Fibroblast of lung (primary cell): Measurements from ENCODE around the gene PKDCC. TPM values are rescaled to one million over a fixed set of nuclear protein-coding genes. Genes with fewer than 3 reads are reported as not detected.

Experiments
- DNase-seq, 2 donors: peaks; one replicate each; pipeline versions ENCODE4 v3.0.0 to v3.0.0-alpha.2; 2010; ENCODE audit warnings: low read depth in 2 of 2
- H2AFZ ChIP-seq: 2 replicates; pipeline ENCODE4 v1.5.1; 2012; ENCODE audit warnings: low read length, control low read depth, inconsistent platforms
- H3K27ac ChIP-seq: 2 replicates; pipeline ENCODE4 v1.5.1; 2011; ENCODE audit warnings: low read length, control low read depth; ENCODE audit not compliant: insufficient read depth
- H3K27me3 ChIP-seq: 2 replicates; pipeline ENCODE4 v1.5.1; 2011; ENCODE audit warnings: mild to moderate bottlenecking, low read length; ENCODE audit not compliant: control insufficient read depth, insufficient read depth
- H3K36me3 ChIP-seq: 2 replicates; pipeline ENCODE4 v1.5.1; 2011; ENCODE audit warnings: low read length; ENCODE audit not compliant: control insufficient read depth, insufficient read depth
- H3K4me1 ChIP-seq: 2 replicates; pipeline ENCODE4 v1.5.1; 2011; ENCODE audit warnings: low read length; ENCODE audit not compliant: control insufficient read depth, insufficient read depth; ENCODE audit errors: extremely low read depth
- H3K4me2 ChIP-seq: 2 replicates; pipeline ENCODE4 v1.5.1; 2011; ENCODE audit warnings: low read length, control low read depth; ENCODE audit not compliant: insufficient read depth; ENCODE audit errors: extremely low read depth
- H3K4me3 ChIP-seq, 4 experiments: fragments of 200-600 bp in 1 of 4; sonication (generic) in 1 of 4; replicated peaks in 1 of 4; 2 replicates each; pipeline ENCODE4 v1.5.1; 2011 to 2016; ENCODE audit warnings: low read length in 4 of 4, low read depth in 3 of 4, mild to moderate bottlenecking in 3 of 4, control low read depth in 2 of 4, inconsistent platforms in 1 of 4, mixed read lengths in 1 of 4; ENCODE audit not compliant: insufficient read depth in 1 of 4; ENCODE audit errors: control extremely low read depth in 1 of 4
- H3K79me2 ChIP-seq: 2 replicates; pipeline ENCODE4 v1.5.1; 2012; ENCODE audit warnings: mild to moderate bottlenecking, low read length, inconsistent platforms; ENCODE audit not compliant: control insufficient read depth, insufficient read depth
- H3K9ac ChIP-seq: 2 replicates; pipeline ENCODE4 v1.5.1; 2011; ENCODE audit warnings: mild to moderate bottlenecking, low read length, control low read depth; ENCODE audit not compliant: insufficient read depth
- H3K9me3 ChIP-seq: 2 replicates; pipeline ENCODE4 v1.5.1; 2012; ENCODE audit warnings: low read depth, low read length; ENCODE audit not compliant: control insufficient read depth, insufficient read depth
- H4K20me1 ChIP-seq: 2 replicates; pipeline ENCODE4 v1.5.1; 2011; ENCODE audit warnings: low read length; ENCODE audit not compliant: control insufficient read depth, insufficient read depth; ENCODE audit errors: extremely low read depth
- CTCF ChIP-seq, 2 donors: IDR thresholded peaks in 1 of 2; conservative IDR thresholded peaks in 1 of 2; 1 replicate in 1 of 2; 2 replicates in 1 of 2; pipeline ENCODE4 v1.5.1; 2011 to 2012; ENCODE audit warnings: low read length in 2 of 2, control low read depth in 1 of 2, inconsistent platforms in 1 of 2, low read depth in 1 of 2, mild to moderate bottlenecking in 1 of 2
- EZH2 ChIP-seq: IDR thresholded peaks from 2 replicates; pipeline ENCODE4 v1.5.1; 2012; ENCODE audit warnings: low read length, control low read depth, mild to moderate bottlenecking; ENCODE audit errors: missing control alignments
- polyA plus RNA-seq, 2 donors: library from polyadenylated mRNA; depleted of rRNA in 1 of 2; stranded (reverse) in 1 of 2; unstranded in 1 of 2; fragments of >200 nt; gene quantifications; 2 replicates each; pipeline ENCODE4 v1.2.1, GENCODE V29; 2011 to 2012; ENCODE audit warnings: missing spikeins in 1 of 2
- total RNA-seq: library from RNA; depleted of rRNA; stranded (reverse); fragments of >200 nt; gene quantifications from 2 replicates; pipeline ENCODE4 v1.2.1, GENCODE V29; 2014

The PKDCC gene
- total and polyA plus RNA-seq, 2 donors (not counting 1 experiment from before 2014, with no cell fraction given): 48.4 to 63.9 TPM

GRCh38 chr2:42067521-42067920 lies 19.7 kb downstream of the PKDCC start:
- Histone ChIP-seq H2AFZ (no peak overlapping the region), H4K20me1 (no peaks in the 10 kb centered on the region), H3K4me1 (peaks cover 9% of the 10 kb centered on the region)

GRCh38 chr2:42068571-42069178 lies 20.9 kb downstream of the PKDCC start:
- Histone ChIP-seq H3K4me3 (no peak overlapping the region), H3K79me2 (no peaks in the 10 kb centered on the region), H4K20me1 (no peaks in the 10 kb centered on the region), H3K27me3 (no peaks in the 10 kb centered on the region), H3K27ac (no peak overlapping the region), H3K4me1 (peaks cover 7% of the 10 kb centered on the region), H3K9ac (no peak overlapping the region), H3K36me3 (no peaks in the 10 kb centered on the region), H2AFZ (no peak overlapping the region), H3K9me3 (no peaks in the 10 kb centered on the region), H3K4me2 (no peak overlapping the region)
- no peak for TF ChIP-seq CTCF (conservative IDR thresholded peaks at IDR 0.05 in 1 of 2, IDR thresholded peaks at IDR 0.05 in 1 of 2; ENCODE audit: low read depth in 1 of 2, low read length in 2 of 2)
- DNase-seq: no peak

More at GRCh38 chr2:42067521-42067920, 19.7 kb downstream of the PKDCC start:
- Histone ChIP-seq H3K9ac (no peak overlapping the region), H3K36me3 (no peaks in the 10 kb centered on the region), H3K9me3 (no peaks in the 10 kb centered on the region), H3K79me2 (no peaks in the 10 kb centered on the region), H3K4me2 (no peak overlapping the region), H3K27me3 (no peaks in the 10 kb centered on the region), H3K27ac (no peak overlapping the region), H3K4me3 (no peak overlapping the region)
- no peak for DNase-seq
- TF ChIP-seq CTCF (conservative IDR thresholded peaks at IDR 0.05 in 1 of 2, IDR thresholded peaks at IDR 0.05 in 1 of 2; ENCODE audit: low read depth in 1 of 2, low read length in 2 of 2) (no peak), EZH2 (no peak)

GRCh38 chr2:42069568-42069967 lies 21.7 kb downstream of the PKDCC start:
- no peak overlapping the region for H3K4me3 ChIP-seq
- H3K79me2 ChIP-seq: no peaks in the 10 kb centered on the region
- no peaks in the 10 kb centered on the region for H4K20me1 ChIP-seq
- H3K9ac ChIP-seq: no peak overlapping the region
- H3K27me3 ChIP-seq: no peaks in the 10 kb centered on the region
- TF ChIP-seq EZH2: no peak
- no peak for TF ChIP-seq CTCF (conservative IDR thresholded peaks at IDR 0.05 in 1 of 2, IDR thresholded peaks at IDR 0.05 in 1 of 2; ENCODE audit: low read depth in 1 of 2, low read length in 2 of 2)
- no peak overlapping the region for H3K4me2 ChIP-seq
- no peak overlapping the region for H3K27ac ChIP-seq
- no peak for DNase-seq
- peaks cover 2% of the 10 kb centered on the region for H3K4me1 ChIP-seq
- H3K36me3 ChIP-seq: no peaks in the 10 kb centered on the region
- H2AFZ ChIP-seq: no peak overlapping the region
- no peaks in the 10 kb centered on the region for H3K9me3 ChIP-seq
